HepG2 (cell line): ENCODE results near the gene P2RX3. TPM values are rescaled to one million over a fixed set of nuclear protein-coding genes. Genes with fewer than 3 reads are reported as not detected.
A peak's percentile ranks its signal among the peaks of the same experiment; 100 is the strongest.

Experiments used
- ADNP ChIP-seq: sonication (generic); formaldehyde crosslinking; IDR thresholded peaks from 2 replicates; pipeline ENCODE4 v1.4.0; 2020; ENCODE audit warnings: missing genetic modification reagents
- CBX1 ChIP-seq: IDR thresholded peaks from one replicate; pipeline ENCODE4 v1.6.1; 2016; ENCODE audit warnings: antibody characterized with exemption, low read depth
- ELF4 ChIP-seq: sonication (generic); formaldehyde crosslinking; IDR thresholded peaks from 2 replicates; pipeline ENCODE4 v1.5.0; 2020; ENCODE audit warnings: missing genetic modification reagents, mild to moderate bottlenecking, moderate library complexity, borderline replicate concordance
- ETV6 ChIP-seq: sonication (generic); formaldehyde crosslinking; conservative IDR thresholded peaks from 2 replicates; pipeline ENCODE4 v1.4.0; 2020; ENCODE audit warnings: missing genetic modification reagents
- FOXP4 ChIP-seq: sonication (generic); formaldehyde crosslinking; IDR thresholded peaks from 2 replicates; pipeline ENCODE4 v1.4.0; 2020; ENCODE audit warnings: missing genetic modification reagents
- HNRNPLL ChIP-seq: fragments of 200-400 bp; formaldehyde crosslinking; IDR thresholded peaks from 2 replicates; pipeline ENCODE4 v1.6.1; 2017; ENCODE audit warnings: mild to moderate bottlenecking, low read depth, low read length; ENCODE audit not compliant: poor library complexity, severe bottlenecking
- JUN ChIP-seq: sonication (generic); formaldehyde crosslinking; IDR thresholded peaks from 2 replicates; pipeline ENCODE4 v1.4.0; 2020; ENCODE audit warnings: mild to moderate bottlenecking, missing genetic modification reagents
- KDM6A ChIP-seq: IDR thresholded peaks from 2 replicates; pipeline ENCODE4 v1.6.1; 2016; ENCODE audit warnings: low read depth
- MED1 ChIP-seq: sonication (generic); formaldehyde crosslinking; IDR thresholded peaks from 2 replicates; pipeline ENCODE4 v1.4.0; 2020; ENCODE audit warnings: missing genetic modification reagents
- MTERF4 ChIP-seq: sonication (generic); formaldehyde crosslinking; IDR thresholded peaks from 2 replicates; pipeline ENCODE4 v1.8.0; 2023; ENCODE audit warnings: mild to moderate bottlenecking, missing genetic modification reagents
- NR2F2 ChIP-seq: IDR thresholded peaks from 2 replicates; pipeline ENCODE4 v1.6.1; 2012; ENCODE audit warnings: low read depth, inconsistent platforms, borderline replicate concordance
- REXO4 ChIP-seq: sonication (generic); formaldehyde crosslinking; IDR thresholded peaks from 2 replicates; pipeline ENCODE4 v1.8.0; 2022; ENCODE audit warnings: missing genetic modification reagents, mild to moderate bottlenecking, borderline replicate concordance
- SMARCC2 ChIP-seq: fragments of 450-650 bp; IDR thresholded peaks from 2 replicates; pipeline ENCODE4 v1.6.1; 2017; ENCODE audit warnings: antibody characterized with exemption, mild to moderate bottlenecking
- SRF ChIP-seq: IDR thresholded peaks from 2 replicates; pipeline ENCODE4 v1.6.1; 2011; ENCODE audit warnings: mild to moderate bottlenecking, low read depth, low read length, moderate library complexity
- TCF7 ChIP-seq: sonication (generic); IDR thresholded peaks from 2 replicates; pipeline ENCODE4 v1.6.1; 2016; ENCODE audit warnings: antibody characterized with exemption, low read depth
- YEATS2 ChIP-seq: sonication (generic); formaldehyde crosslinking; IDR thresholded peaks from 2 replicates; pipeline ENCODE4 v1.4.0; 2020; ENCODE audit warnings: missing genetic modification reagents, borderline replicate concordance
- ZBTB14 ChIP-seq: sonication (generic); formaldehyde crosslinking; IDR thresholded peaks from 2 replicates; pipeline ENCODE4 v1.4.0; 2020; ENCODE audit warnings: missing genetic modification reagents
- ZFP36 ChIP-seq: fragments of 150-350 bp; IDR thresholded peaks from 2 replicates; pipeline ENCODE4 v1.6.1; 2018; ENCODE audit warnings: borderline replicate concordance, low read length, low read depth; ENCODE audit not compliant: partially characterized antibody
- ZNF136 ChIP-seq: sonication (generic); formaldehyde crosslinking; IDR thresholded peaks from 2 replicates; pipeline ENCODE4 v1.8.1; 2022; ENCODE audit warnings: low read depth, mild to moderate bottlenecking, moderate library complexity, missing genetic modification reagents
- ZNF235 ChIP-seq: sonication (generic); formaldehyde crosslinking; IDR thresholded peaks from 2 replicates; pipeline ENCODE4 v1.8.1; 2023; ENCODE audit warnings: mild to moderate bottlenecking, missing genetic modification reagents, borderline replicate concordance
- ZNF264 ChIP-seq: sonication (generic); formaldehyde crosslinking; IDR thresholded peaks from 2 replicates; pipeline ENCODE4 v1.4.0; 2020; ENCODE audit warnings: missing genetic modification reagents
- ZNF414 ChIP-seq: sonication (generic); formaldehyde crosslinking; IDR thresholded peaks from 2 replicates; pipeline ENCODE4 v1.5.0; 2020; ENCODE audit warnings: missing genetic modification reagents
- ZNF761 ChIP-seq: sonication (generic); formaldehyde crosslinking; conservative IDR thresholded peaks from 2 replicates; pipeline ENCODE4 v1.4.0; 2020; ENCODE audit warnings: mild to moderate bottlenecking, missing genetic modification reagents
- ZSCAN5A ChIP-seq: sonication (generic); formaldehyde crosslinking; IDR thresholded peaks from 2 replicates; pipeline ENCODE4 v1.8.0; 2022; ENCODE audit warnings: mild to moderate bottlenecking, missing genetic modification reagents, borderline replicate concordance
- polyA plus RNA-seq, 8 experiments: library from polyadenylated mRNA; depleted of rRNA in 3 of 8; stranded (reverse) in 7 of 8; unstranded in 1 of 8; fragments of >200 nt; fragmentation: Illumina TruSeq in 4 of 8; extraction: Trizol in 4 of 8; gene quantifications; 2 replicates each; pipeline versions ENCODE4 v1.2.1 to v1.2.3, GENCODE V29; 2011 to 2016; ENCODE audit warnings: low read depth in 4 of 8, missing spikeins in 1 of 8, mixed read lengths in 1 of 8; ENCODE audit not compliant: insufficient read depth in 1 of 8
- total RNA-seq, 5 experiments: library from RNA; depleted of rRNA; stranded (reverse); fragments of >200 nt; fragmentation: Illumina TruSeq; extraction: Trizol; gene quantifications; 2 replicates each; pipeline ENCODE4 v1.2.3, GENCODE V29; 2016; ENCODE audit warnings: low read depth in 1 of 5

P2RX3 gene
- total and polyA plus RNA-seq, 2 of the 13 experiments (the other 11 are each of a cell fraction or from before 2014, with no cell fraction given) = 0.08 TPM; not detected in 1

GRCh38 chr11:57311109-57311936, 26.8 kb upstream of the P2RX3 start (continued):
- TF ChIP-seq ZNF414 (CRISPR knock-in tag) (0 out of 2 replicates have a peak, but pooled peaks have one; percentile 60), JUN (CRISPR knock-in tag) (peak; percentile 51; the same call in 1 of the 2 replicates), ZNF235 (CRISPR knock-in tag) (no peak), TCF7 (no peak), ELF4 (CRISPR knock-in tag) (no peak), SMARCC2 (no peak), ZNF136 (no peak), CBX1 (no peak), ZFP36 (no peak), SRF (no peak), ZNF761 (CRISPR knock-in tag) (0 out of 2 replicates have a peak, but pooled peaks have one; percentile 49), ADNP (no peak), ZNF264 (CRISPR knock-in tag) (no peak), REXO4 (CRISPR knock-in tag) (no peak), NR2F2 (peak; percentile 2; the same call in 1 of the 2 replicates), ZSCAN5A (CRISPR knock-in tag) (no peak), YEATS2 (CRISPR knock-in tag) (no peak), HNRNPLL (peak; percentile 34), ZBTB14 (CRISPR knock-in tag) (no peak), MED1 (CRISPR knock-in tag) (no peak), MTERF4 (CRISPR knock-in tag) (0 out of 2 replicates have a peak, but pooled peaks have one; percentile 13), KDM6A (CRISPR knock-in tag) (no peak), FOXP4 (CRISPR knock-in tag) (no peak), ETV6 (no peak)
